Stimulated activated CD4-positive, alpha-beta T cell treated with anti-CD3 and anti-CD28 coated beads, Interleukin-1b, Interleukin-23, amount 100 ng/mL, for 4 hours (primary cell): ENCODE data around the gene SYT15B.
"Not testable (repeated sequence)": the region's sequence is repeated elsewhere in the genome, so short reads cannot be mapped to it uniquely, and the experiment has no call there.

Experiments used
- DNase-seq, 2 donors: peaks; one replicate each; pipeline ENCODE4 v3.0.0-alpha.2; 2020; ENCODE audit warnings: low read depth in 2 of 2

Gene SYT15B

GRCh38 chr10:47763554-47764175, at the start of gene SYT15B:
SYT15B (minus strand) TSS chr10:47763592; CDS start chr10:47762640, 952 bp downstream.
- DNase-seq, result not testable (repeated sequence)

GRCh38 chr10:47779590-47779989, 16.2 kb upstream of the SYT15B start:
- not testable (repeated sequence) for DNase-seq

- not testable (repeated sequence) for DNase-seq
Measured at GRCh38 chr10:47775361-47776231, 12.2 kb upstream of the SYT15B start.

- not testable (repeated sequence) for DNase-seq
Measured at GRCh38 chr10:47770745-47771144, 7.4 kb upstream of the SYT15B start.

GRCh38 chr10:47768578-47769115, 5.3 kb upstream of the SYT15B start:
- DNase-seq, result not testable (repeated sequence)

- DNase-seq, result not testable (repeated sequence)
Measured at GRCh38 chr10:47768085-47768484, 4.7 kb upstream of the SYT15B start.

GRCh38 chr10:47767236-47767635, 3.8 kb upstream of the SYT15B start:
- DNase-seq, result not testable (repeated sequence)

GRCh38 chr10:47765232-47765631, 1.8 kb upstream of the SYT15B start:
- not testable (repeated sequence) for DNase-seq

GRCh38 chr10:47762674-47763553, 478 bp downstream of the SYT15B start:
- not testable (repeated sequence) for DNase-seq

- DNase-seq, result not testable (repeated sequence)
Measured at GRCh38 chr10:47758855-47759254, 4.5 kb downstream of the SYT15B start.

GRCh38 chr10:47756169-47756568, 7.2 kb downstream of the SYT15B start:
- not testable (repeated sequence) for DNase-seq

GRCh38 chr10:47753871-47754270, 9.5 kb downstream of the SYT15B start:
- DNase-seq, result not testable (repeated sequence)

- DNase-seq, result not testable (repeated sequence)
Measured at GRCh38 chr10:47753176-47753575, 10.2 kb downstream of the SYT15B start.

GRCh38 chr10:47751821-47752220, 11.6 kb downstream of the SYT15B start:
- not testable (repeated sequence) for DNase-seq

GRCh38 chr10:47750360-47750759, 13.0 kb downstream of the SYT15B start:
- not testable (repeated sequence) for DNase-seq

GRCh38 chr10:47746780-47747376, 16.5 kb downstream of the SYT15B start:
- DNase-seq, result not testable (repeated sequence)

- DNase-seq, result not testable (repeated sequence)
Measured at GRCh38 chr10:47744881-47745280, 18.5 kb downstream of the SYT15B start.

- peak in 1 of 2 donors; percentile 2 for DNase-seq
Measured at GRCh38 chr10:47743611-47744550, 19.5 kb downstream of the SYT15B start.

GRCh38 chr10:47740868-47741267, 22.5 kb downstream of the SYT15B start:
- not testable (repeated sequence) for DNase-seq

GRCh38 chr10:47730911-47731310, 32.5 kb downstream of the SYT15B start:
- DNase-seq, result not testable (repeated sequence)
